Stimulated activated CD4-positive, alpha-beta T cell treated with anti-CD3 and anti-CD28 coated beads, Interleukin-12 subunit alpha, Interleukin-12 subunit beta, amount 100 ng/mL, for 48 hours (primary cell): Measurements from ENCODE around the gene CD3E.
"Not testable (repeated sequence)": the region's sequence is repeated elsewhere in the genome, so short reads cannot be mapped to it uniquely, and the experiment has no call there.

Experiments used
- DNase-seq, 3 donors: peaks; one replicate each; pipeline ENCODE4 v3.0.0-alpha.2; 2020; ENCODE audit warnings: low read depth in 2 of 3, low spot score in 1 of 3

CD3E gene

DNA sequence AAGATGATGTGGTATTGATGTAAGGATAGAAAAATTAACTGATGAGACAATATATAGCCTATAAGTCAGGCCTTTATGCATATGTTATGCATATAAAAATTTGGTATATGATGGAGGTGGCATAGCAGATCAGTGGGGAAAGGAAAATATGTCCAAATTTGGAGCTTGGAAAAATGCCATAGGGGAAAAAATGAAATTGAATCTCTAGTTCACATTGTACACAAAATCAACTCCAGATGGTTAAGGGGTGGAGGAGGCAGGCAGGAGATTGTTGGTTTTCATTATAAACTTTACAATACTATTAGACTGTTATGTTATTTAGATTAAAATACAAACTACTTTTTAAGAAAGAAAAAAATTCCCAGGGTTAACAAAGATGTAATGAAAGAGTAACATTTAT is 15.1 kb upstream of the CD3E start:
- no peak for DNase-seq

GRCh38 chr11:118290923-118291322 is 13.6 kb upstream of the CD3E start:
- peak in 1 of 3 donors; percentile 53 for DNase-seq

DNA sequence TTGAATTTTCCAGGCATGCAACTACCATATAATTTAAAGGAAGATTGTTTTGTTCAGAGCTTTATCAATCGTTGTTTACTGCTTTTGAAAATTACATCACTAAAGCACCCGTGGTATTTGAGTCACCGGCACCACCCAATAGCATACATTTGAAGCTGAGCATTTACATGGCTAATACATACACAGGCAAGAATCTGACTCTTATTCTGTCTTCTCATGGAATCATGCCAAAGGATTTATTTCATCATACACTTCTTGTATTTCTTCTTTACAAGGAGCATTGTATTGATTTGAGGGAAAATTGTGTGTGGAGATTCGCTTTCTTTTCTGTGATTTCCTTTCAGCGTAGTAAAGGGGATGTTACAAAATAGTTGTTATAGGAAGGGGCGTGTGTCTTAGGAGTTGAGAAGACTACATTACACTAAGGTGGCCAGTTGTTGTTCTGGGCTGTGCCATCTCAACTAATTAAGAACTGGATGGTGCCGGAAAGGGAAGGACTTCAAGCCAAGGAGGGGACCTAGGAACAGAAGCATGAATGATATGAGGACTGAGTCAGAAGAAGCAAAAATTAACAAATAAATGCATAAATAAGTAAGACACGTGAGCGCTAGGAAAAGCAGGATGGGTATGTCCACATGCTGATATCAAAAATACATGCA is 12.9 kb upstream of the CD3E start:
- DNase-seq = no peak

DNA sequence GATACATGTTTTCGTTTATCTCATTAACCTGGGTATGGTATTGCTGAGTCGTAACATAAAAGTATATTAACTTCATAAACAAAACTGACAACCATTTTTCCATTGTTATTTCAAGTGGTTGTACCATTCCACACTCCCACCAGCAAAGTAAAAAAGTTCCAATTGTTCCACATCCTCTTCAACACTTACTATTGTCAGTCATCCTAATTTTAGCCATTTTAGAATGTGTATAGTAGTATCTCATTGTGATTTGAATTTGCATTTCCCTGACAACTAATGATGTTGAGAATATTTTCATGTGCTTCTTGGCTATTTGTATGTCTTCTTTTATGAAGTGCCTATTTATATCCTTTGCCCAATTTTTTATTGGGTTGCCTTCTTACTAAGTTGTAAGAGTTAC is 10.5 kb upstream of the CD3E start:
- no peak for DNase-seq

- DNase-seq = no peak
These were observed 9.3 kb upstream of the CD3E start for GRCh38 chr11:118295199-118295598.

DNA sequence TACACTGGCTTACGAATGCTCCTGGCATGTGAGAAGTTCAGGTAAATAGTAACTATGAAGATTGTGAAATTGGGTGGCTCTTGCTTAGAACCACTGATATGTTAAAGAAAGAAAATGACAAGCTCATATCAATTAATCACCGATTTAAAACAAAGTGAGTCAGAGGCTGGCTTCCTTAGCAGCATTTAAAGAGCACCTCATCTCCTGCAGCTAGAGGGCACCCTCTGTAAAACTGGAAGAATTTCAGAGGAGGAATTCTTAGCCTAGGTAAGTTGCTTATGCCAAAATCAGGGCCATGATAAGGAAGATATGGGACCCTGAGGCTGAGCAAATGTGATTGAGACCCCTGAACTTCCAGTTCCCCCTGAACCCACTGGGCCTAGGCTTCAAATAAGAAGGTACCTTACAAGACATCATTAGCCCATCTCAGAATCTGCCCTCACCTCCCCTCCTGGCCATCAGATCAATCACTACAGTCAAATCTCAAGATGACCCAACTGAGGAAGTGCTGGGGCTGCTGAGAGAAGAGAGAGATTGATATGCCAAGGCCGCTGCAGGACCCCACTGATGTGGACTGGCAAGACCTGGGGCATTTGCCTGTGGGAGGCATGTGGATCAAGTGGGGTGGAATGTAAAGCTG is 8.6 kb upstream of the CD3E start:
- DNase-seq = no peak

- no peak for DNase-seq
These were observed 2.8 kb upstream of the CD3E start for GRCh38 chr11:118301600-118302195.

- DNase-seq = no peak
These were observed 333 bp upstream of the CD3E start for GRCh38 chr11:118304227-118304567.

DNA sequence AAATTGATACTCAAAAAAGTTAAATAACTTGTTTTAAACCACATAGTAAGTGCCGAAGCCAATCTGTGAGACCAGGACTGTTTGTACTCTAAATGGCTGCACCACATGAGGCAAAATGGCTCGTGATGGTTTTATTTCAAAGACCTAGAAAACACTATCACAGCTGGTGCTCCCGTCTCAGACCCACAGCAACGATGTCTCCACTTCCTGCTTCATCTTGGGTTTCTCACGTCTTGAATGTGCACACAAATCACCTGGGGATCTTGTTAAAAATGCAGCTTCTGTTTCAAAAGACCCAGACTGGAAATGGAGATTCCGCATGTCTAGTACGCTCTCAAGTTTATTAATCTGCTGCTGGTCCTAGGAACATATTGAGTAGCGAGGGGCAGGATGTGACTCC is 1.2 kb downstream of the CD3E start:
- no peak for DNase-seq

DNA sequence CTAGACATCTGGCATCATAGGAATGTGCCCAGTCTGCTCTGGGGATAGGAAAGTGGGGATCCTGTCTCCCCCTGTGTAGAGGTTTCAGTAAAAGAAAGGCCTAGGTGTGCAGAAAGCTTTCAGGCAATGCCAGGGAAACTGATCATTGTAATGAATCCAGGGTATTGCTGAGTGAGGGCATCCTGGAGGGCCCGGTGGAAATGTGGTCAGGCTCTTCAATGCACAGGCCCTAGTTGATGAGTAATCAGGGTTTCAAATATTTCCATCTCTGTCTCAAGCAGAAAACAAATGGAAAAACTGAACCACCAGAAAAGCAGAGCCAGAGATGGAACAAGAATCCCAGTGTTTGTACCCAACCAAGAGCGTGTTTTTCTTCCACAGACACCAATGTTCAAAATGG is 2.0 kb downstream of the CD3E start:
- DNase-seq = peak in 1 of 3 donors; percentile 45

- DNase-seq = not testable (repeated sequence)
These were observed 4.5 kb downstream of the CD3E start for GRCh38 chr11:118308995-118309528.

GRCh38 chr11:118310271-118310670 is 5.7 kb downstream of the CD3E start:
- no peak for DNase-seq

- DNase-seq = no peak
These were observed 6.4 kb downstream of the CD3E start for GRCh38 chr11:118310781-118311485.

- DNase-seq = no peak
These were observed 7.0 kb downstream of the CD3E start for GRCh38 chr11:118311518-118311917.

DNA sequence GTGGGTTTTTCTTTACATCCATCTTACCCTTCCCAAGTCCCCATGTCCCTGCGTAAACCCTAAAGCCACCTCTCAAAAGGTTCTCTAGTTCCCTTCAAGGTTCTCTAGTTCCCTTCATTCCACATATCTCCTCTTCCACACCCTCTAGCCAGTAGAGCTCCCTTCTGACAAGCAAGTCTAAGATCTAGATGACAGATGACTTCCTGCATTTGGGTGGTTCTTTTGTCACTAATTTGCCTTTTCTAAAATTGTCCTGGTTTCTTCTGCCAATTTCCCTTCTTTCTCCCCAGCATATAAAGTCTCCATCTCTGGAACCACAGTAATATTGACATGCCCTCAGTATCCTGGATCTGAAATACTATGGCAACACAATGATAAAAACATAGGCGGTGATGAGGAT is 7.8 kb downstream of the CD3E start:
- DNase-seq = no peak

DNA sequence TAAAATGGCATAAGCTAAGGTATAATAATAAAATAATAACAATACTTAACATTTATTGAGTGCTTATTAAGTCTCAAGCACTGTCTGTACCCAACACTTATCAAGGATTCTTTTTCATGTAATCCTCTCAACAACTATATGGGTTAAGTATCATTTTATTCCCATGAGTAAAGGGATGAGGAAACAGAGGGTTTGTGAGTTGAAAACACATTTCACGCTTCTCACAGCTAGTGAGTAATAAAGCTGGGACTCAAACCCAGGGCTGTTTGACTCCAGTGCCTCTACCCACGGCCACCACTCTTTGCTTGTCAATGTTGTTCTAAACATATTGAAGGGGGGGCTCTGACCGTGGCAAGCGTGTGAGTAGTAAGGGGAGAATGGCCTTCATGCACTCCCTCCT is 8.7 kb downstream of the CD3E start:
- DNase-seq = no peak

- DNase-seq = no peak
These were observed 10.5 kb downstream of the CD3E start for GRCh38 chr11:118314988-118315411.

DNA sequence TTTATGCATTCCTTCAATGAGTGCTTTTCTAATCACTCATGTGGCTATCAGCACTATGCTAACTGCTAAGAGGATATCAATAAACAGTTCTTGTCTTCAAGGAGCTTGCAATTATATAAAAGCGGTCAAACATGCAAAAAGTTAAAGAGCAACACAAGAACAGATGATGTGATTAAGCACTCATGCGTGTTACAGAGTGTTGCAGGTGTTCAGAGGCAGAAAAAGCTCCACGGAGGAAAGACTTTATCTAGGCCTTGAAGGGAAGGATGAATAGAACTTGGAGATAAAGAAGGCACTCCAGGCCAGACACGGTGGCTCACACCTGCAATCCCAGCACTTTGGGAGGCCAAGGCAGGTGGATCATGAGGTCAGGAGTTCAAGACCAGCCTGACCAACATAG is 13.6 kb downstream of the CD3E start:
- DNase-seq = no peak

GRCh38 chr11:118318581-118319336 is 14.2 kb downstream of the CD3E start:
- DNase-seq = no peak

DNA sequence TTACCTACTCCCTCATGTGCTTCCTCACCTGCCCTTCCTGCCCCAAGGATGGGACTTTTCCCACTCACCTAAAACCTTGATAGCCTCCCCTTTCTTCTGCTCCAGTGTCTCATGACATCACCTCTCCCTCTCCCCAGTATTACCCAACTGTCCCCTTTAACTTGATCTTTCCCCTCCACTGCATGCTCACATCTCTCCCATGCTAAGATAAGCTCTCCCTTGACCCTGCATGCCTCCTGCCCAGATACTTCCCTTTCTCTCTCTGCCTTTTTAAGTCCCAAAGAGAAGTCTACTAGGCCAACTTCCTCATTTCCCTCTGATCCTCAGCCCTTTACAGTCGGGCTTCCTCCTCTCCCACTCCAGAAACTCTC is 14.8 kb downstream of the CD3E start:
- no peak for DNase-seq

DNA sequence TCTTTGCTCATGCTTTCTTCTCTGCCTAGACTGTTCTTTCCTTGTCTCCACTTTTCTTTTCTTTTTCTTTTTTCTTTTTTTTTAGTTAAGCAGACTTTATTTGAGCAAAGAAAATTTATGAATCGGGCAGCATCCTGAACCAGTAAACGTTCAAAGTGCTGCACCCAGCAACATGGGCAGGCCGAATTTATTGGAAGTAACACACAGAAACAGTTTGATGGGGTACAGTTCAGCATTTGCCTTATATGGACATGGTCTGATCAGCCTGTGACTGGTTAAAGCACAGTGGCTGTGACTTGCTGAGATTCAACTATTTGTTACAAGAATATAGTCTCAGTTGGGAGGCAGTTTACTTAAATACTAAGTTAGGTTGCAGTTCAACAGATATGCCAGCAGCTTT is 16.0 kb downstream of the CD3E start:
- DNase-seq = no peak
